HCEC 1CT (cell line): ENCODE measurements around the gene THEM4.
A peak's percentile ranks its signal among the peaks of the same experiment; 100 is the strongest.
"Not testable (repeated sequence)": the region's sequence is repeated elsewhere in the genome, so short reads cannot be mapped to it uniquely, and the experiment has no call there.

ENCODE experiments used
- DNase-seq: peaks from one replicate; pipeline ENCODE4 v3.0.0-alpha.2; 2017

Gene THEM4

GRCh38 chr1:151858030-151858746 lies 51.1 kb downstream of the THEM4 start:
- DNase-seq, result peak; percentile 45

GRCh38 chr1:151855933-151856332 lies 53.4 kb downstream of the THEM4 start:
- no peak for DNase-seq

GRCh38 chr1:151855516-151855915 lies 53.8 kb downstream of the THEM4 start:
- DNase-seq, result not testable (repeated sequence)

GRCh38 chr1:151854658-151855057 lies 54.7 kb downstream of the THEM4 start:
- no peak for DNase-seq

GRCh38 chr1:151853411-151853943 lies 55.8 kb downstream of the THEM4 start, which contains the start of gene THEM5:
Gene THEM5 (minus strand): TSS chr1:151853712. CDS start chr1:151853565, 147 bp downstream.
- no peak for DNase-seq

- no peak for DNase-seq
These were observed 56.6 kb downstream of the THEM4 start for GRCh38 chr1:151852733-151853132.

GRCh38 chr1:151851886-151852285 lies 57.4 kb downstream of the THEM4 start:
- no peak for DNase-seq

GRCh38 chr1:151849871-151850270 lies 59.4 kb downstream of the THEM4 start:
- DNase-seq, result no peak

- DNase-seq, result no peak
These were observed 60.2 kb downstream of the THEM4 start for GRCh38 chr1:151849126-151849525.

- DNase-seq, result no peak
These were observed 61.3 kb downstream of the THEM4 start for GRCh38 chr1:151847867-151848596.

- DNase-seq, result no peak
These were observed 62.5 kb downstream of the THEM4 start for GRCh38 chr1:151846686-151847237.

GRCh38 chr1:151846062-151846568 lies 63.2 kb downstream of the THEM4 start:
- peak; percentile 77 for DNase-seq

GRCh38 chr1:151843398-151843797 lies 65.9 kb downstream of the THEM4 start:
- no peak for DNase-seq

- DNase-seq, result peak; percentile 86
These were observed 68.2 kb downstream of the THEM4 start for GRCh38 chr1:151841141-151841540.

GRCh38 chr1:151840421-151840820 lies 68.9 kb downstream of the THEM4 start:
- no peak for DNase-seq

GRCh38 chr1:151839457-151840403 lies 69.6 kb downstream of the THEM4 start, which contains the start of gene C2CD4D:
Gene C2CD4D (minus strand): TSS chr1:151839820. CDS start chr1:151838989, 831 bp downstream.
- no peak for DNase-seq

- no peak for DNase-seq
These were observed 70.3 kb downstream of the THEM4 start for GRCh38 chr1:151839082-151839412.

- DNase-seq, result no peak
These were observed 70.9 kb downstream of the THEM4 start for GRCh38 chr1:151838222-151839081.

GRCh38 chr1:151837884-151838221 lies 71.5 kb downstream of the THEM4 start:
- DNase-seq, result no peak

- no peak for DNase-seq
These were observed 72.1 kb downstream of the THEM4 start for GRCh38 chr1:151837197-151837596.

- DNase-seq, result no peak
These were observed 73.7 kb downstream of the THEM4 start for GRCh38 chr1:151835596-151835995.
